Measurements from ENCODE around the gene PRKD3. TPM values are rescaled to one million over a fixed set of nuclear protein-coding genes. Genes with fewer than 3 reads are reported as not detected.
A peak's percentile ranks its signal among the peaks of the same experiment; 100 is the strongest.
"Not testable (repeated sequence)": the region's sequence is repeated elsewhere in the genome, so short reads cannot be mapped to it uniquely, and the experiment has no call there.

PRKD3 gene
- total RNA-seq, 1 experiment from 2014 or later, result 56.1 TPM

- no peak for DNase-seq (ENCODE audit: extremely low read depth, low read depth)
Observed at GRCh38 chr2:37317746-37318145, 6.9 kb downstream of the PRKD3 start.

DNA sequence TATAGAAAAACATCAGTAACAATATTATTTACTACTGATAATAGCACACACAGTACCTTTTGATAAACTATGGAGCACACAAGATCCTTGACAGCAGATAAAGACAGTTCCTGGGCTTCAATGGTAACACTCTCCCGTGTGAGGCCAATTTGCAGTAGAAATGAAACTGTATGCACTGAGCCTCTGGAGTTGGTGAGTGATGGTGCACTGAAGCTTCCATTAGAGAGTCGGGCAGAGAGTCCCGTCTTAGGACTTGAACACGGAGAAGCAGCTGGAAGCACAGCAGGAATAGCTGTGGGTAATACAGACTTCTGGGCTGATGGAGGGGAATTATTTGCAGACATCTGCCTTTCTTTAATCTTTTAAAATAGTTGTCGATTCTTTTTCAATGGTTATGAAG lies 8.5 kb downstream of the PRKD3 start:
- no peak for DNase-seq (ENCODE audit: extremely low read depth, low read depth)

GRCh38 chr2:37315364-37315763 lies 9.3 kb downstream of the PRKD3 start:
- DNase-seq (ENCODE audit: extremely low read depth, low read depth), result no peak

DNA sequence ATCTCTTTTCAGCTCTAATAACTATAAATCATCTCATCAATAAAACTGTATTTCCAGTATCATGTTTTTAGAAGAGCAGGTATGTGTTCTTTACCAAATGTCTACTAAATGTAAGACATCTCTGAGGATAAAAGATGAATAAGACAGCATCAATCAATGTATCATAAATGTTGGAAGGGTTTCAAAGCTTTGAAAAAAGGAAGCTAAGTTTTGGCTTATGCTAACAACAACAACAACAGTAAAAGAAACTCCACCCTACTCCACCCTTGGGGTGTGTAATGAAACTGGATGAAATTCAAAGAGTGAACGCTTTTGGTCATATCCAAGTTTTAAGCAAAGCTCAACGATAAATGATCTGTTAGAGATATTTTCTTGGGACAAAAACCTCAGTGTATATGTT lies 17.1 kb downstream of the PRKD3 start:
- DNase-seq (ENCODE audit: extremely low read depth, low read depth), result no peak

GRCh38 chr2:37306024-37306423 lies 18.6 kb downstream of the PRKD3 start:
- no peak for DNase-seq (ENCODE audit: extremely low read depth, low read depth)

- no peak for DNase-seq (ENCODE audit: extremely low read depth, low read depth)
Observed at GRCh38 chr2:37302701-37303252, 21.9 kb downstream of the PRKD3 start.

DNA sequence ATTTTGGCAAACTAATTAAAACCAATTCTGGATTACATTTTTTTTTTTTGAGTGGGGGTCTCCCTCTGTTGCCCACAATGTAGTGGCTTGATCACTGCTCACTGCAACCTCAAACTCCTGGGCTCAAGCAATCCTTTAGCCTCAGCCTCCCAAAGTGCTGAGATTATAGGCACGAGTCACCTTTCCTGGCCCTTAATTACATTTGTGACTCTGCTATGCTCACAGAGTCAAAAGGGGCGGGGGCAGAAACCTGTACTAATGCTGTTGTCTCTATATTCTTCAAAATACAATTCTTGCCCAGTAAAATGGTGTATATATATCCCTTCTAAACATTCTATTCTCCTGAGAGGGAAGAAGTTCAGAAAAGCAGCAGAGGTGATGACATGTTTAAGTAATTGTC lies 23.2 kb downstream of the PRKD3 start:
- no peak for DNase-seq (ENCODE audit: extremely low read depth, low read depth)

DNA sequence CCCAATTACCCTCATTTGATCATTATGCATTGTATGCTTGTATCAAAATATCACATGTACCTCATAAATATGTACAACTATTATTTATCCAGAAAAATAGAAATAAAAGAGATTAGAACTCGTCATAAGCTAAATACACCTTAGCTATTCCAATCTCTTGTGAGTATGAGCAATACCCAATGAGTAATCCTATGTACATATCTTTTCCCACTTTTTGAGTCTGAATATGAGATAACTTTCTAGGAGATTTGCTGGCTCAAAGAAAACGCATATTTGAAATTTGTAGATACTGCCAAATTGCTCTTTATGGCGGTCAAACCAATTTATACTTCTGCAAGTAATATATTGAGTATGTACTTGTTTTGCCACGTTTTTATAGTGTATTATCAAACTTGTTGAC lies 24.1 kb downstream of the PRKD3 start:
- DNase-seq (ENCODE audit: extremely low read depth, low read depth), result no peak

GRCh38 chr2:37300146-37300545 lies 24.5 kb downstream of the PRKD3 start:
- no peak for DNase-seq (ENCODE audit: extremely low read depth, low read depth)

- no peak for DNase-seq (ENCODE audit: extremely low read depth, low read depth)
Observed at GRCh38 chr2:37297632-37298031, 27.0 kb downstream of the PRKD3 start.

GRCh38 chr2:37295469-37296073 lies 29.1 kb downstream of the PRKD3 start:
- DNase-seq (ENCODE audit: extremely low read depth, low read depth), result no peak

- DNase-seq (ENCODE audit: extremely low read depth, low read depth), result not testable (repeated sequence)
Observed at GRCh38 chr2:37294858-37295257, 29.8 kb downstream of the PRKD3 start.

GRCh38 chr2:37291680-37292079 lies 33.0 kb downstream of the PRKD3 start:
- DNase-seq (ENCODE audit: extremely low read depth, low read depth), result no peak

DNA sequence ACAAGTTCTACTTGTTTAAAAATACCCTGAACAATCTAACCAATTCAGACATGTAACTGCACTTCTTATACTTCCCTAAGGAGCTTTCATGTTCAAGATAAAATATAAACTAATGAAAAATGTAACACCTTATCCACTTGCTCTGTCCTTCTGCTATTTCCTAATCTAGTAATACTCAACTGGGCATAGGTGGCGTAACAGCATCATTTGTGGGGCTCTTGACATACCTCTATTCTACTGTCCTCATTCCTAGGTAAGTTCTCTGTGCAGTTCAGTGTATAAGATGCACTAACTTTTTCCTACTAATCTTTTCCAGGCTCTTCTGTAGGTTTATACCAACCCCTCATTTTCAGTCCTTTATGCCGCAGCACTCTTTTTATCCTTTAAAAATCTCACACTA lies 36.7 kb downstream of the PRKD3 start:
- peak; percentile 21 for DNase-seq (ENCODE audit: extremely low read depth, low read depth)

GRCh38 chr2:37284381-37284780 lies 40.3 kb downstream of the PRKD3 start:
- no peak for DNase-seq (ENCODE audit: extremely low read depth, low read depth)

DNA sequence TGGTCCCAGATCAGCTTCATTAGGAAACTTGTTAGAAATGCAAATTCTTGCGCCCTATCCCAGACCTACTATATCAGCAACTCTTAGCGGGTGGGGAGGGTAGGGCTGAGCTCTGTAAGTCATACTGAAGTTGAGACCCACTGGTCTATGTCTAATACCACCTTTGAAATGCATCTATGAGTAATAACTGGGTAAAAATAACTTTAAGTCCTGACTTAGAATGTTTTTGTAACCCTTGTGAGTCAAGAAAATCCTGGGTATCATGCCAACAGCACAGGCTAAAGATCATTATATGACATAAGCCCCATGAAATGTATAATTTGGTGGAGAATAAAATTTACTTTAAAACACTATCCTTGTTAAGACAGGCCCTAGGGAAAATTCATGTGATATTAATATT lies 41.4 kb downstream of the PRKD3 start:
- no peak for DNase-seq (ENCODE audit: extremely low read depth, low read depth)

DNA sequence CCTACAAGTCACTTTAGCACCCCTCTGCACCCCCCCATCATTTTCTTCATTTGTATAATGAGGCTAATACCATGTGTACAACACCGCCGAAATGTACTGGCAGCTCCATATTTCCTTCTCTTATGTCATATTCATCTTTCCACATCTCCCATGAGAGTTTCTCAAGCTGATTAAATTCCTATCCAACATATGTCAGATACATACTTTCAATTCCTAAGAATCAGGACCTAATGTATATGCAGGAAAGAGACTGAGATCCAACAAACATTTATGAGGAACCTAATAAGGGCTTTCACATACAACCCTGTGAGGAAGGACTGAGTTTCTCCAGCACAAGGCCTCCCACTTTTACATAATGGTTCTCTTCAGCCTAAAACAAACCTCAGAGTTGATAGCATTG lies 41.9 kb downstream of the PRKD3 start:
- no peak for DNase-seq (ENCODE audit: extremely low read depth, low read depth)

- no peak for DNase-seq (ENCODE audit: extremely low read depth, low read depth)
Observed at GRCh38 chr2:37281916-37282315, 42.7 kb downstream of the PRKD3 start.

GRCh38 chr2:37276291-37276690 lies 48.3 kb downstream of the PRKD3 start:
- no peak for DNase-seq (ENCODE audit: extremely low read depth, low read depth)
